GM19395 (cell line): ENCODE measurements around the gene ZNF423.

Experiments used
- ATAC-seq: cut with Tn5 transposase; IDR thresholded peaks from one replicate; pipeline ENCODE4 v1.9.1; 2021; ENCODE audit warnings: mild to moderate bottlenecking, moderate library complexity; ENCODE audit not compliant: unreplicated experiment

ZNF423 gene

GRCh38 chr16:49543631-49543946 is 312.3 kb downstream of the ZNF423 start:
- no peak for ATAC-seq

- ATAC-seq: no peak
Measured at GRCh38 chr16:49542946-49543630, 312.8 kb downstream of the ZNF423 start.

GRCh38 chr16:49542391-49542891 is 313.5 kb downstream of the ZNF423 start:
- ATAC-seq: no peak

- no peak for ATAC-seq
Measured at GRCh38 chr16:49540836-49541235, 315.1 kb downstream of the ZNF423 start.

- no peak for ATAC-seq
Measured at GRCh38 chr16:49539758-49540157, 316.2 kb downstream of the ZNF423 start.

- ATAC-seq: no peak
Measured at GRCh38 chr16:49537924-49538459, 317.9 kb downstream of the ZNF423 start.

GRCh38 chr16:49534901-49535610 is 320.9 kb downstream of the ZNF423 start:
- ATAC-seq: no peak

- ATAC-seq: no peak
Measured at GRCh38 chr16:49533422-49533821, 322.5 kb downstream of the ZNF423 start.

GRCh38 chr16:49532873-49533272 is 323.0 kb downstream of the ZNF423 start:
- ATAC-seq: no peak

- no peak for ATAC-seq
Measured at GRCh38 chr16:49531931-49532840, 323.7 kb downstream of the ZNF423 start.

- ATAC-seq: no peak
Measured at GRCh38 chr16:49531425-49531824, 324.5 kb downstream of the ZNF423 start.

- no peak for ATAC-seq
Measured at GRCh38 chr16:49530427-49530970, 325.4 kb downstream of the ZNF423 start.

- no peak for ATAC-seq
Measured at GRCh38 chr16:49529411-49530045, 326.4 kb downstream of the ZNF423 start.

GRCh38 chr16:49528866-49529288 is 327.0 kb downstream of the ZNF423 start:
- no peak for ATAC-seq

- ATAC-seq: no peak
Measured at GRCh38 chr16:49528060-49528865, 327.6 kb downstream of the ZNF423 start.

GRCh38 chr16:49527611-49528010 is 328.3 kb downstream of the ZNF423 start:
- no peak for ATAC-seq

GRCh38 chr16:49526860-49527365 is 329.0 kb downstream of the ZNF423 start:
- no peak for ATAC-seq

- no peak for ATAC-seq
Measured at GRCh38 chr16:49524947-49525315, 331.0 kb downstream of the ZNF423 start.

- ATAC-seq: no peak
Measured at GRCh38 chr16:49524216-49524946, 331.5 kb downstream of the ZNF423 start.
